ENCODE data around the gene EIF4H. TPM values are rescaled to one million over a fixed set of nuclear protein-coding genes. Genes with fewer than 3 reads are reported as not detected.

EIF4H gene
- total RNA-seq, 1 experiment from 2014 or later: 318 TPM

DNA sequence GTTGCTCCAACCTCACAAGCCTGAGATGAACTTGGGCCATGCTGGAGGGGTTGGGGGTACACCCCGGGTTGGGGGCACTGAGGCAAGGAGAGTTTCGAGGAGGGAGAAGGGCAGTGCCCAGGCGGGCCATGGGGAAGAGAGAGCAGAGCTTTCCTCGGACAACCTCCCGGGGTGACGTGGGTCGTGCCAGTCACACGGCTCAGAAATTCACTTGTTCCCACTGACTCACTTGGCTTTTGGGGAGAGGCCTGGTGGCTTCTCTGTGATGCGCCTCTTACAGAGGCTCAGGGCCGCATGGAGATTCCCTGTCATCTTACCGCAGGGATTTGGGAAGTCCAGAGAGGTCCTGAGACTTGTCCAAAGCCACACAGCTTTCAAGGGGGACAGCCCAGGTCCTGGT, 38.5 kb downstream of the EIF4H start:
- ChIA-PET POLR2A (no interaction called here), CTCF (no interaction called here)
- Histone ChIP-seq H3K27me3 (ENCODE audit: control insufficient read depth, insufficient read depth, low read length) (no peaks in the 10 kb centered on the region), H3K4me3 (ENCODE audit: low read depth in 2 of 2, low read length in 2 of 2) (no peak overlapping the region), H3K27ac (ENCODE audit: low read length) (no peak overlapping the region), H3K36me3 (ENCODE audit: control insufficient read depth, insufficient read depth, low read length) (no peaks in the 10 kb centered on the region), H3K4me1 (ENCODE audit: control insufficient read depth, insufficient read depth, low read length) (peaks cover 12% of the 10 kb centered on the region; the same call in 1 of the 2 replicates), H3K9me3 (ENCODE audit: control insufficient read depth, insufficient read depth, low read depth, low read length) (no peaks in the 10 kb centered on the region)
- in situ Hi-C loops (cut with HindIII; ENCODE audit: low pct_unique_long_range_greater_than_20kb, low sequenced_read_pairs) (no loop called here), intact Hi-C loops (cut with micrococcal nuclease; ENCODE audit: unreplicated experiment) (no loop called here)
- DNase-seq (ENCODE audit: low read depth, low spot score): no peak
- no peak for ATAC-seq
- TF ChIP-seq, protein P1, sequence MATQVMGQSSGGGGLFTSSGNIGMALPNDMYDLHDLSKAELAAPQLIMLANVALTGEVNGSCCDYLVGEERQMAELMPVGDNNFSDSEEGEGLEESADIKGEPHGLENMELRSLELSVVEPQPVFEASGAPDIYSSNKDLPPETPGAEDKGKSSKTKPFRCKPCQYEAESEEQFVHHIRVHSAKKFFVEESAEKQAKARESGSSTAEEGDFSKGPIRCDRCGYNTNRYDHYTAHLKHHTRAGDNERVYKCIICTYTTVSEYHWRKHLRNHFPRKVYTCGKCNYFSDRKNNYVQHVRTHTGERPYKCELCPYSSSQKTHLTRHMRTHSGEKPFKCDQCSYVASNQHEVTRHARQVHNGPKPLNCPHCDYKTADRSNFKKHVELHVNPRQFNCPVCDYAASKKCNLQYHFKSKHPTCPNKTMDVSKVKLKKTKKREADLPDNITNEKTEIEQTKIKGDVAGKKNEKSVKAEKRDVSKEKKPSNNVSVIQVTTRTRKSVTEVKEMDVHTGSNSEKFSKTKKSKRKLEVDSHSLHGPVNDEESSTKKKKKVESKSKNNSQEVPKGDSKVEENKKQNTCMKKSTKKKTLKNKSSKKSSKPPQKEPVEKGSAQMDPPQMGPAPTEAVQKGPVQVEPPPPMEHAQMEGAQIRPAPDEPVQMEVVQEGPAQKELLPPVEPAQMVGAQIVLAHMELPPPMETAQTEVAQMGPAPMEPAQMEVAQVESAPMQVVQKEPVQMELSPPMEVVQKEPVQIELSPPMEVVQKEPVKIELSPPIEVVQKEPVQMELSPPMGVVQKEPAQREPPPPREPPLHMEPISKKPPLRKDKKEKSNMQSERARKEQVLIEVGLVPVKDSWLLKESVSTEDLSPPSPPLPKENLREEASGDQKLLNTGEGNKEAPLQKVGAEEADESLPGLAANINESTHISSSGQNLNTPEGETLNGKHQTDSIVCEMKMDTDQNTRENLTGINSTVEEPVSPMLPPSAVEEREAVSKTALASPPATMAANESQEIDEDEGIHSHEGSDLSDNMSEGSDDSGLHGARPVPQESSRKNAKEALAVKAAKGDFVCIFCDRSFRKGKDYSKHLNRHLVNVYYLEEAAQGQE (IDR thresholded peaks at IDR 0.05; ENCODE audit: insufficient read depth in 1 of 2, low read depth in 2 of 2, low read length in 1 of 2): no peak
- TF ChIP-seq SIN3A (IDR thresholded peaks at IDR 0.05; ENCODE audit: borderline replicate concordance, insufficient read depth, low read depth, low read length) (no peak), POLR2AphosphoS5 (IDR thresholded peaks at IDR 0.05; ENCODE audit: low read depth, low read length) (no peak), TCF7L2 (IDR thresholded peaks at IDR 0.05; ENCODE audit: low read depth, low read length) (no peak)
- TF ChIP-seq, protein P2, sequence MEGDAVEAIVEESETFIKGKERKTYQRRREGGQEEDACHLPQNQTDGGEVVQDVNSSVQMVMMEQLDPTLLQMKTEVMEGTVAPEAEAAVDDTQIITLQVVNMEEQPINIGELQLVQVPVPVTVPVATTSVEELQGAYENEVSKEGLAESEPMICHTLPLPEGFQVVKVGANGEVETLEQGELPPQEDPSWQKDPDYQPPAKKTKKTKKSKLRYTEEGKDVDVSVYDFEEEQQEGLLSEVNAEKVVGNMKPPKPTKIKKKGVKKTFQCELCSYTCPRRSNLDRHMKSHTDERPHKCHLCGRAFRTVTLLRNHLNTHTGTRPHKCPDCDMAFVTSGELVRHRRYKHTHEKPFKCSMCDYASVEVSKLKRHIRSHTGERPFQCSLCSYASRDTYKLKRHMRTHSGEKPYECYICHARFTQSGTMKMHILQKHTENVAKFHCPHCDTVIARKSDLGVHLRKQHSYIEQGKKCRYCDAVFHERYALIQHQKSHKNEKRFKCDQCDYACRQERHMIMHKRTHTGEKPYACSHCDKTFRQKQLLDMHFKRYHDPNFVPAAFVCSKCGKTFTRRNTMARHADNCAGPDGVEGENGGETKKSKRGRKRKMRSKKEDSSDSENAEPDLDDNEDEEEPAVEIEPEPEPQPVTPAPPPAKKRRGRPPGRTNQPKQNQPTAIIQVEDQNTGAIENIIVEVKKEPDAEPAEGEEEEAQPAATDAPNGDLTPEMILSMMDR (IDR thresholded peaks at IDR 0.05): no peak
- no TSS peak for BruUV-seq (replicated peaks)

DNA sequence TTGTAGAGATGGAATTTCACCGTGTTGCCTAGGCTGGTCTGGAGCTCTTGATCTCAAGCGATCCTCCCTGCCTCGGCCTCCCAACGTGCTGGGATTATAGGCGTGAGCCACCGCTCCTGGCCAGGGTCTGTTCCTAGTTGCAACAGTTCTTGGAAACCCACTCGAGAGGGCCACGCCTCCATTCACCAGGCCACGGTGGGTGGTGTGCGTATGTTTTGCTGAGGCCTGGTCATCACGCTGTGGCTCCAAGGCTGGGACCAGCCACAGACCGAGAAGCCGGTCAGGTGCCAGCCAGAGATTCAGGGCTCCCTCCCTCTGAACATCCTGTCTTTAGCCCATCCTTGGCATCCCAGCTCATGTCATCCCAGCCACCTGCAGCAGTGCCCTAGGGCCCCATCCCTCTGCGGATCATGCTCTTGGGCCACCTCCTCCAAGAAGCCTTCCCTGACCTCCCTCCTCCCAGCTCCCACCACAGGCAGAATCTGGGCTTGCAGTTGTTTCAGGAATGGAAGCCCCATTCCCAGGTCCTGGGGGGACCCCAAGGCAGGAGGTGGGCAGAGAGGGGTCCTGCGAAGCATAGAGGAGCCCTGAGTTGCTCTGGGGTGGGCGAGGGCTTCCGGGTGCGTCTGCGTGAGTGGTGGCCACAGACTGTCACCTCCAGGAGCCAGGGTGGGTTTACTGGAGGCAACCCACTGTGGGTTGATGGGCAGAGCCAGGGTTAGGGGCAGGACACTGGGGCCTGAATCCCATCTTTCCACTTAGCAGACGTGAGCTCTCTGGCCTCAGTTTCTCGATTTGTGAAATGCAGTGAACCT, 40.9 kb downstream of the EIF4H start:
- Histone ChIP-seq H3K4me3 (ENCODE audit: low read depth in 2 of 2, low read length in 2 of 2) (no peak overlapping the region), H3K36me3 (ENCODE audit: control insufficient read depth, insufficient read depth, low read length) (no peaks in the 10 kb centered on the region), H3K27ac (ENCODE audit: low read length) (no peak overlapping the region), H3K27me3 (ENCODE audit: control insufficient read depth, insufficient read depth, low read length) (no peaks in the 10 kb centered on the region), H3K4me1 (ENCODE audit: control insufficient read depth, insufficient read depth, low read length) (peaks cover 6% of the 10 kb centered on the region; the same call in 1 of the 2 replicates), H3K9me3 (ENCODE audit: control insufficient read depth, insufficient read depth, low read depth, low read length) (no peaks in the 10 kb centered on the region)
- in situ Hi-C loops (cut with HindIII; ENCODE audit: low pct_unique_long_range_greater_than_20kb, low sequenced_read_pairs): no loop called here
- no TSS peak for BruUV-seq (replicated peaks)
- intact Hi-C loops (cut with micrococcal nuclease; ENCODE audit: unreplicated experiment): no loop called here
- ChIA-PET CTCF (no interaction called here), POLR2A (no interaction called here)
- TF ChIP-seq SIN3A (IDR thresholded peaks at IDR 0.05; ENCODE audit: borderline replicate concordance, insufficient read depth, low read depth, low read length) (no peak), TCF7L2 (IDR thresholded peaks at IDR 0.05; ENCODE audit: low read depth, low read length) (no peak), POLR2AphosphoS5 (IDR thresholded peaks at IDR 0.05; ENCODE audit: low read depth, low read length) (no peak)
- TF ChIP-seq, protein P2 (IDR thresholded peaks at IDR 0.05): no peak
- TF ChIP-seq, protein P1 (IDR thresholded peaks at IDR 0.05; ENCODE audit: insufficient read depth in 1 of 2, low read depth in 2 of 2, low read length in 1 of 2): no peak
- DNase-seq (ENCODE audit: low read depth, low spot score) (no peak), ATAC-seq (no peak)

Data from Panc1 (cell line).